HEK293 (cell line): ENCODE data around the gene KCNJ6.

Experiments
- BCL11B ChIP-seq: fragments of 450-650 bp; formaldehyde crosslinking; IDR thresholded peaks from 2 replicates; pipeline ENCODE4 v1.5.1; 2016; ENCODE audit warnings: low read depth, missing biosample characterization, missing genetic modification characterization
- CTCF ChIP-seq: fragments of 450-650 bp; formaldehyde crosslinking; IDR thresholded peaks from 2 replicates; pipeline ENCODE4 v1.5.1; 2016; ENCODE audit warnings: missing biosample characterization, missing genetic modification characterization
- ZNF274 ChIP-seq, 2 experiments: fragments of 200-500 bp in 1 of 2; fragments of 450-650 bp in 1 of 2; sonication (Bioruptor generic) in 1 of 2; formaldehyde crosslinking in 1 of 2; IDR thresholded peaks; 2 replicates each; pipeline versions ENCODE4 v1.5.1 to v1.6.1; 2014 to 2016; ENCODE audit warnings: borderline replicate concordance in 1 of 2, inconsistent platforms in 1 of 2, low read length in 1 of 2, missing biosample characterization in 1 of 2, missing genetic modification characterization in 1 of 2
- ZNF335 ChIP-seq: fragments of 450-650 bp; formaldehyde crosslinking; conservative IDR thresholded peaks from 2 replicates; pipeline ENCODE4 v1.5.1; 2016; ENCODE audit warnings: missing biosample characterization, missing genetic modification characterization
- ZNF426 ChIP-seq: fragments of 450-650 bp; formaldehyde crosslinking; IDR thresholded peaks from 2 replicates; pipeline ENCODE4 v1.5.1; 2017; ENCODE audit warnings: missing biosample characterization, missing genetic modification characterization, mild to moderate bottlenecking, inconsistent platforms, moderate library complexity
- ZNF530 ChIP-seq: fragments of 450-650 bp; formaldehyde crosslinking; IDR thresholded peaks from 2 replicates; pipeline ENCODE4 v1.5.1; 2016; ENCODE audit warnings: low read depth, missing biosample characterization, missing genetic modification characterization

- TF ChIP-seq ZNF274 (IDR thresholded peaks at IDR 0.05; ENCODE audit: low read length) = no peak
- no peak for TF ChIP-seq ZNF274 (tag by site-specific recombination; IDR thresholded peaks at IDR 0.05; ENCODE audit: borderline replicate concordance)
- no peak for TF ChIP-seq BCL11B
- no peak for TF ChIP-seq ZNF335 (tag by site-specific recombination)
- no peak for TF ChIP-seq ZNF426 (tag by site-specific recombination)
- no peak for TF ChIP-seq ZNF530 (tag by site-specific recombination)
- TF ChIP-seq CTCF (tag by site-specific recombination) = no peak
These were observed 19.5 kb downstream of the KCNJ6 start for GRCh38 chr21:37896788-37897187.
